Nephron (organoid): Measurements from ENCODE around the gene RPL18.

Experiments used
- H3K27ac Mint-ChIP-seq, 3 experiments: 2 replicates each; pipeline ENCODE4 v1.8.0; 2020; ENCODE audit warnings: mixed read lengths in 3 of 3, mild to moderate bottlenecking in 2 of 3, moderate library complexity in 1 of 3
- H3K27me3 Mint-ChIP-seq: 2 replicates; pipeline ENCODE4 v1.8.0; 2021; ENCODE audit warnings: low read depth, mild to moderate bottlenecking, moderate library complexity, mixed read lengths
- H3K36me3 Mint-ChIP-seq: 2 replicates; pipeline ENCODE4 v1.8.0; 2020; ENCODE audit warnings: low read depth, mixed read lengths
- H3K4me1 Mint-ChIP-seq: 2 replicates; pipeline ENCODE4 v1.8.0; 2020; ENCODE audit warnings: mixed read lengths
- H3K4me3 Mint-ChIP-seq, 3 experiments: 2 replicates each; pipeline ENCODE4 v1.8.0; 2020; ENCODE audit warnings: mild to moderate bottlenecking in 3 of 3, mixed read lengths in 3 of 3, moderate library complexity in 2 of 3
- H3K9me3 Mint-ChIP-seq: 2 replicates; pipeline ENCODE4 v1.8.0; 2020; ENCODE audit warnings: mixed read lengths
- TF ChIP-seq, protein P1 (sequence below), 3 experiments: fragments of 200-600 bp; sonication (generic); IDR thresholded peaks; one replicate each; pipeline ENCODE4 v1.5.0; 2021; ENCODE audit warnings: antibody characterized with exemption in 3 of 3; ENCODE audit not compliant: unreplicated experiment in 3 of 3

The RPL18 gene

GRCh38 chr19:48568345-48568886, 50.6 kb downstream of the RPL18 start:
- Mint-ChIP-seq H3K27me3 (peaks cover 25% of the 10 kb centered on the region), H3K9me3 (no peaks in the 10 kb centered on the region), H3K36me3 (no peaks in the 10 kb centered on the region), H3K4me3 (peak overlapping the region; percentile 21 to 40 (median 38)), H3K27ac (peak overlapping the region; percentile 29 to 75 (median 71)), H3K4me1 (peaks cover 8% of the 10 kb centered on the region)
- TF ChIP-seq, protein P1, sequence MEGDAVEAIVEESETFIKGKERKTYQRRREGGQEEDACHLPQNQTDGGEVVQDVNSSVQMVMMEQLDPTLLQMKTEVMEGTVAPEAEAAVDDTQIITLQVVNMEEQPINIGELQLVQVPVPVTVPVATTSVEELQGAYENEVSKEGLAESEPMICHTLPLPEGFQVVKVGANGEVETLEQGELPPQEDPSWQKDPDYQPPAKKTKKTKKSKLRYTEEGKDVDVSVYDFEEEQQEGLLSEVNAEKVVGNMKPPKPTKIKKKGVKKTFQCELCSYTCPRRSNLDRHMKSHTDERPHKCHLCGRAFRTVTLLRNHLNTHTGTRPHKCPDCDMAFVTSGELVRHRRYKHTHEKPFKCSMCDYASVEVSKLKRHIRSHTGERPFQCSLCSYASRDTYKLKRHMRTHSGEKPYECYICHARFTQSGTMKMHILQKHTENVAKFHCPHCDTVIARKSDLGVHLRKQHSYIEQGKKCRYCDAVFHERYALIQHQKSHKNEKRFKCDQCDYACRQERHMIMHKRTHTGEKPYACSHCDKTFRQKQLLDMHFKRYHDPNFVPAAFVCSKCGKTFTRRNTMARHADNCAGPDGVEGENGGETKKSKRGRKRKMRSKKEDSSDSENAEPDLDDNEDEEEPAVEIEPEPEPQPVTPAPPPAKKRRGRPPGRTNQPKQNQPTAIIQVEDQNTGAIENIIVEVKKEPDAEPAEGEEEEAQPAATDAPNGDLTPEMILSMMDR (IDR thresholded peaks at IDR 0.05; ENCODE audit: unreplicated experiment in 3 of 3), result no peak
